Gastrocnemius medialis (tissue), 4 donors: ENCODE measurements around the gene TRMT112. TPM values are rescaled to one million over a fixed set of nuclear protein-coding genes. Genes with fewer than 3 reads are reported as not detected.

Experiments
- ATAC-seq, 2 donors: fragments of 150-250 bp; one replicate each; pipeline ENCODE4 v1.9.1; 2016
- DNase-seq, 2 donors: peaks; one replicate each; pipeline ENCODE4 v3.0.0-alpha.2; 2019
- H3K27ac ChIP-seq, 4 donors: fragments of 200-600 bp; sonication (generic); 1 replicate in 1 of 4; 2 replicates in 3 of 4; pipeline ENCODE4 v1.5.1; 2016 to 2018; ENCODE audit warnings: mild to moderate bottlenecking in 2 of 4, moderate library complexity in 1 of 4
- H3K27me3 ChIP-seq, 3 donors: fragments of 200-600 bp; sonication (generic) in 2 of 3; 1 replicate in 1 of 3; 2 replicates in 2 of 3; pipeline versions ENCODE4 v1.5.1 to v1.6.0; 2016 to 2019; ENCODE audit warnings: mild to moderate bottlenecking in 1 of 3, moderate library complexity in 1 of 3
- H3K36me3 ChIP-seq, 2 donors: fragments of 200-600 bp; sonication (generic) in 1 of 2; one replicate each; pipeline ENCODE4 v1.5.1; 2017 to 2018
- H3K4me1 ChIP-seq, 2 donors: fragments of 200-600 bp; sonication (generic) in 1 of 2; one replicate each; pipeline ENCODE4 v1.5.1; 2016 to 2017; ENCODE audit warnings: mild to moderate bottlenecking in 2 of 2
- H3K4me3 ChIP-seq, 4 donors: fragments of 200-600 bp; sonication (generic) in 3 of 4; 1 replicate in 1 of 4; 2 replicates in 3 of 4; pipeline ENCODE4 v1.5.1; 2016 to 2019; ENCODE audit warnings: mild to moderate bottlenecking in 2 of 4
- H3K9me3 ChIP-seq, 3 donors: fragments of 200-600 bp; sonication (generic) in 2 of 3; 1 replicate in 1 of 3; 2 replicates in 2 of 3; pipeline ENCODE4 v1.5.1; 2016 to 2019
- POLR2A ChIP-seq, 2 donors: fragments of 450-650 bp; IDR thresholded peaks; one replicate each; pipeline ENCODE4 v1.6.1; 2017; ENCODE audit warnings: antibody characterized with exemption in 2 of 2, mild to moderate bottlenecking in 2 of 2, moderate library complexity in 2 of 2
- in situ Hi-C, 4 donors: fragments of 200-750 bp; cut with MboI; loops; one replicate each; pipeline versions ENCODE4 v1.15.0 to v1.8.0; 2017; ENCODE audit warnings: low sequenced_read_pairs in 4 of 4
- intact Hi-C: fragments of 100-400 bp; cut with DNase I; formaldehyde crosslinking; loops from one replicate; pipeline ENCODE4 v1.15.1; 2023; ENCODE audit warnings: low total_unique reads
- total RNA-seq, 4 donors: library from RNA; depleted of rRNA; stranded (reverse); fragments of >200 nt; gene quantifications; one replicate each; pipeline versions ENCODE4 v1.1.0 to v1.2.3, GENCODE V29; 2016
- TF ChIP-seq, protein P1 (sequence below), 5 experiments: fragments of 450-650 bp in 3 of 5; fragments of 200-600 bp in 2 of 5; sonication (generic) in 2 of 5; IDR thresholded peaks in 4 of 5; conservative IDR thresholded peaks in 1 of 5; 1 replicate in 4 of 5; 2 replicates in 1 of 5; pipeline ENCODE4 v1.5.1; 2016 to 2019; ENCODE audit warnings: antibody characterized with exemption in 5 of 5, mild to moderate bottlenecking in 3 of 5, moderate library complexity in 3 of 5

TRMT112 gene
- total RNA-seq, 4 donors from 2014 or later: 133 to 226 (median 194) TPM

DNA sequence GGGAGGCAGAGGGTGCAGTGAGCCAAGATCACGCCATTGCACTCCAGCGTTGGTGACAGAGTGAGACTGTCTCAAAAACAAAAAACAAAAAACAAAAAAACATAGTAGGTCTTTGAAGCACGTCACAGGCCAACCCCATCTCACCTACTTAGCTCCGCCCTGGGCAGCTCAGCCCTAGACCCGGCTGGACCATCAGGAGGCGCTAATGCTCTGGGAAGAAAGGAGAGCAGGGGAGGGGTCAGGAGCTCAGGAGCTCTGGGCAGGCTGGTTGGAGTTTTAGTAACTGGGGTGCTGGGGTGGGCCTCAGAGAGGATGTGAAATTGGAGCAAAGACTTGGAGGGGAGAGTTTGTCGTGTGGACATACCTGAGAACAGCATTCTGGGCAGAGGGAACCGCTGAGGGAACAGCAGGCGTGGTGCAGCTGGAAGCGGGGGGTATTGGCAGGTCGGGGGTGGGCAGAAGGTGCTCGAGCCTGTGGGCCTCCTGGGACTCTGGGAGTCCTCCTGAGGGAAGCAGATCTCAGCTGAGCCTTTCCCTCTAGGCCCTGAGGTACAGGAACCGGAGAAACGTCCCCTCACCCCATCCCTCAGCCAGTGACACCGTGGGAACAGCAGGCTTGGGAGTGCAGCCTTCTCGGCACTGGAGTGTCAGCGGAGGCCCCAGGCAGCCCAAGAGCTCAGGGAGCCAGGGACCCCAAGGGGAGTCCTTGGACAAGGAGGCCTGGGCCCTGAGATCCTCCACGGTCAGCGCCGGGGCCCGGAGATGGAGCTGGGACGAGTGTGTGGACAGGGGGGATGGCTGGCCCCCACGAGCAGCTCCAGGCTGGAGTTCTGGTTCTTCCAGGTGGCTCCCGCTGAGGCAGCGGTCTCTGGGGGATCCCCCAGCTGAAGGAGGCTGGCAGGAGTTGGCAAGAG lies 39.4 kb upstream of the TRMT112 start:
- no peak for DNase-seq
- intact Hi-C loops: no loop called here

DNA sequence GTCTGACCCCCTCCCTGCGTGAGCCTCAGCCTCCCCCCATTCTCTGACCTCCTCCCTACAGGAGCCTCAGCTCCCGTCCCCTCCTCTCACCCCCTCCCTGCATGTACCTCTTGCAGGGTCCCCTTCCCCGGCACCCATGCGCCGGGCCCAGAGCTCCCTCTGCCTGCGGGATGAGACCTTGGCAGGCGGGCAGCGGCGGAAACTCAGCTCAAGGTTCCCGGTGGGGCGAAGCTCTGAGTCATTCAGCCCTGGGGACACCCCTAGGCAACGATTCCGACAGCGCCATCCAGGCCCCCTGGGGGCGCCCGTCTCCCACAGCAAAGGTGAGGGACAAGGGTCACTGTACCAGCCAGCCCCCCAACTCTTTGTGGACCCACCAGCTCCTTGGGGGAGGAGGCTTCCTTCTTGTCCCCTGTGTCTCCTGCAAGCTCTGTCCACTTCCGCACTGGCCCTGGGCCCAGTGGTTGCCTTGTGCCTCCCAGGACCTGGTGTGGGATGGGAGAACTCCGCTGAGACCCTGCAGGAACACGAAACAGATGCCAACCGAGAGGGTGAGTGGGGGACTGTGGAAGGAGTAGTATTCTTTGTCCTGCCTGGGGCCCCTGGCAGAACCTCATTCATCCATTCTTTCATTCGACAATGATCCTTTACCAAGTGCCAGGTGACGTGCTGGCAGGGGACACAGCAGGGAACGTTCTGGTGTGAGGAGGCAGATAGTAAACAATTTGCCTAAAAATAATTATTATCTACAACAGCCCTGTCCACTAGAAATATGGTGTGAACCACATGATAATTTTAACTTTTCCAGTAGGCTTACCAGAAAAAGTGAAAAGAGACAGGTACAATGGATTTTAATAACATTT lies 38.0 kb upstream of the TRMT112 start:
- in situ Hi-C loops (no loop called here), intact Hi-C loops (loop anchor here (1.0 kb wide), 2 partner anchors 13 to 37 kb away; partner anchors contain the start of gene PRDX5)
- DNase-seq (peak; percentile 40 to 75), ATAC-seq (peak; percentile 55 to 63)
- Histone ChIP-seq H3K4me1 (peaks cover 5 to 26% of the 10 kb centered on the region in 2 donors), H3K27ac (peak overlapping the region; percentile 59 to 67 (median 62)), H3K4me3 (peak overlapping the region; percentile 18 to 53 (median 46)), H3K9me3 (no peaks in the 10 kb centered on the region), H3K36me3 (peaks cover 0 to 2% of the 10 kb centered on the region in 2 donors), H3K27me3 (peaks cover 0 to 7% (median 5%) of the 10 kb centered on the region in 3 donors)
- no peak for TF ChIP-seq POLR2A (IDR thresholded peaks at IDR 0.05)
- TF ChIP-seq, protein P1, sequence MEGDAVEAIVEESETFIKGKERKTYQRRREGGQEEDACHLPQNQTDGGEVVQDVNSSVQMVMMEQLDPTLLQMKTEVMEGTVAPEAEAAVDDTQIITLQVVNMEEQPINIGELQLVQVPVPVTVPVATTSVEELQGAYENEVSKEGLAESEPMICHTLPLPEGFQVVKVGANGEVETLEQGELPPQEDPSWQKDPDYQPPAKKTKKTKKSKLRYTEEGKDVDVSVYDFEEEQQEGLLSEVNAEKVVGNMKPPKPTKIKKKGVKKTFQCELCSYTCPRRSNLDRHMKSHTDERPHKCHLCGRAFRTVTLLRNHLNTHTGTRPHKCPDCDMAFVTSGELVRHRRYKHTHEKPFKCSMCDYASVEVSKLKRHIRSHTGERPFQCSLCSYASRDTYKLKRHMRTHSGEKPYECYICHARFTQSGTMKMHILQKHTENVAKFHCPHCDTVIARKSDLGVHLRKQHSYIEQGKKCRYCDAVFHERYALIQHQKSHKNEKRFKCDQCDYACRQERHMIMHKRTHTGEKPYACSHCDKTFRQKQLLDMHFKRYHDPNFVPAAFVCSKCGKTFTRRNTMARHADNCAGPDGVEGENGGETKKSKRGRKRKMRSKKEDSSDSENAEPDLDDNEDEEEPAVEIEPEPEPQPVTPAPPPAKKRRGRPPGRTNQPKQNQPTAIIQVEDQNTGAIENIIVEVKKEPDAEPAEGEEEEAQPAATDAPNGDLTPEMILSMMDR (IDR thresholded peaks at IDR 0.05 in 4 of 5, conservative IDR thresholded peaks at IDR 0.05 in 1 of 5): peak; percentile 59 to 78 (median 69)

More for the DNA sequence above, 39.4 kb upstream of the TRMT112 start:
- Histone ChIP-seq H3K9me3 (no peaks in the 10 kb centered on the region), H3K4me1 (peaks cover 5 to 26% of the 10 kb centered on the region in 2 donors), H3K36me3 (peaks cover 0 to 16% of the 10 kb centered on the region in 2 donors), H3K27me3 (peaks cover 0 to 7% (median 5%) of the 10 kb centered on the region in 3 donors), H3K27ac (no peak overlapping the region), H3K4me3 (no peak overlapping the region)
- in situ Hi-C loops: no loop called here
- TF ChIP-seq, protein P1 (IDR thresholded peaks at IDR 0.05 in 4 of 5, conservative IDR thresholded peaks at IDR 0.05 in 1 of 5): no peak
- no peak for TF ChIP-seq POLR2A (IDR thresholded peaks at IDR 0.05)
- no peak for ATAC-seq

DNA sequence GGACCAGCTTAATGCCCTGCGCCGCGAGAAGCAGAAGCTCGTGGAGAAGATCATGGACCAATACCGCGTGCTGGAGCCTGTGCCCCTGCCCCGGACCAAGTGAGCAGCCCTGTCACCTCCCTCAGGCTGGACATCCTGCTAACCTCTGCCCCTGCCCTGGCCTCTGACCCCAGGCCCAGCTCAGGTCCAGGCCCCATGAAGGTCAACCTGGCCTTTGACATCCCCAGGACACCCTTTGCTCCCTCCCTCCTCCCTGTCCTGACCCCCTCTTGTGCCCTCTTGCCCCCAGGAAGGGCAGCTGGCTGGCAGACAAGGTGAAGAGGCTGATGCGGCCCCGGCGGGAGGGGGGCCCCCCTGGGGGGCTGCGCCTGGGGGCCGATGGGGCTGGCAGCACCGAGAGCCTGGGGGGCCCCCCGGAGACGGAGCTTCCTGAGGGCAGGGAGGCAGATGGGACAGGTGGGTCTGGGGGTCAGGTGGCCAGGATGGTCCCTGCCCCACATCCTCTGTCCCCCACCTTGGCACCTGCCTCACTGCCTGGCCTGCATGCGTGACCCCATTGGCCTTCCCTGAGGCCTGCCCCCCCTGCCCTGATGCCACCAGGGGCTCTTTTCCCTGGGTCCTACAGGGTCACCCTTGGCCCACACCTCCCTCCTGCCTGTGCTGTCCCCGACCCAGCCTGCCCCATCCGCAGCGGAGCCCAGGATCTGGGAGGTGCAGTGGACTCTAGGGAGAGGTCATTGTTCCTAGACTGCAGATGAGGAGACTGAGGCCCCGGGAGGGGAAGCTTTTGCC lies 36.6 kb upstream of the TRMT112 start:
- Histone ChIP-seq H3K27me3 (peaks cover 0 to 7% (median 5%) of the 10 kb centered on the region in 3 donors), H3K36me3 (no peaks in the 10 kb centered on the region), H3K27ac (no peak overlapping the region), H3K4me3 (no peak overlapping the region), H3K4me1 (peaks cover 5 to 15% of the 10 kb centered on the region in 2 donors), H3K9me3 (no peaks in the 10 kb centered on the region)
- intact Hi-C loops (no loop called here), in situ Hi-C loops (no loop called here)
- DNase-seq (no peak), ATAC-seq (no peak)
- TF ChIP-seq, protein P1 (IDR thresholded peaks at IDR 0.05 in 4 of 5, conservative IDR thresholded peaks at IDR 0.05 in 1 of 5): no peak
- no peak for TF ChIP-seq POLR2A (IDR thresholded peaks at IDR 0.05)
